KMS-11 (cell line): ENCODE measurements around the gene EIF2B5.
A peak's percentile ranks its signal among the peaks of the same experiment; 100 is the strongest.

Source experiments
- H2AFZ ChIP-seq: fragments of 200-600 bp; sonication (generic); 2 replicates; pipeline ENCODE4 v1.6.1; 2016; ENCODE audit warnings: antibody characterized with exemption, mixed run types, low read depth
- H3K27ac ChIP-seq: fragments of 200-600 bp; sonication (generic); 2 replicates; pipeline ENCODE4 v1.6.1; 2016; ENCODE audit warnings: mild to moderate bottlenecking, mixed run types
- H3K27me3 ChIP-seq: fragments of 200-600 bp; sonication (generic); 2 replicates; pipeline ENCODE4 v1.6.1; 2017; ENCODE audit warnings: mild to moderate bottlenecking, low read depth, mixed run types, moderate library complexity; ENCODE audit not compliant: insufficient read depth
- H3K36me3 ChIP-seq: fragments of 200-600 bp; sonication (generic); 2 replicates; pipeline ENCODE4 v1.6.1; 2017; ENCODE audit warnings: mild to moderate bottlenecking, mixed run types; ENCODE audit not compliant: insufficient read depth
- H3K4me1 ChIP-seq: fragments of 200-600 bp; sonication (generic); 2 replicates; pipeline ENCODE4 v1.6.1; 2016; ENCODE audit warnings: mild to moderate bottlenecking, low read depth, mixed run types; ENCODE audit not compliant: poor library complexity, severe bottlenecking
- H3K4me2 ChIP-seq: fragments of 200-600 bp; sonication (generic); 2 replicates; pipeline ENCODE4 v1.7.0; 2016; ENCODE audit warnings: mild to moderate bottlenecking, mixed run types
- H3K4me3 ChIP-seq: fragments of 200-600 bp; sonication (generic); IDR thresholded peaks from 2 replicates; pipeline ENCODE4 v1.6.1; 2017; ENCODE audit warnings: low read depth, low read length, mixed read lengths; ENCODE audit not compliant: insufficient read depth
- H3K79me2 ChIP-seq: fragments of 200-600 bp; sonication (generic); 2 replicates; pipeline ENCODE4 v1.6.1; 2016; ENCODE audit warnings: low read depth, mixed run types; ENCODE audit not compliant: insufficient read depth
- H3K9ac ChIP-seq: fragments of 200-600 bp; sonication (generic); 2 replicates; pipeline ENCODE4 v1.6.1; 2016; ENCODE audit warnings: mild to moderate bottlenecking, mixed run types
- H4K20me1 ChIP-seq: fragments of 200-600 bp; sonication (generic); 2 replicates; pipeline ENCODE4 v1.6.1; 2016; ENCODE audit warnings: mild to moderate bottlenecking, mixed run types; ENCODE audit not compliant: insufficient read depth
- CTCF ChIP-seq: fragments of 200-600 bp; sonication (generic); conservative IDR thresholded peaks from 2 replicates; pipeline ENCODE4 v1.6.1; 2017; ENCODE audit warnings: low read depth, mild to moderate bottlenecking, antibody characterized with exemption, low read length, moderate library complexity, mixed read lengths

Gene EIF2B5

GRCh38 chr3:184155644-184156521 is 20.7 kb downstream of the EIF2B5 start:
- H4K20me1 ChIP-seq = no peaks in the 10 kb centered on the region
- no peak for TF ChIP-seq CTCF
- peak overlapping the region; percentile 77 for H3K4me2 ChIP-seq
- H3K27me3 ChIP-seq = no peaks in the 10 kb centered on the region
- H3K9ac ChIP-seq = peak overlapping the region; percentile 65
- H2AFZ ChIP-seq = peak overlapping the region; percentile 83; the same call in 1 of the 2 replicates
- peak overlapping the region; percentile 49; the same call in 1 of the 2 replicates for H3K27ac ChIP-seq
- peaks cover 40% of the 10 kb centered on the region for H3K79me2 ChIP-seq
- peak overlapping the region; percentile 88 for H3K4me3 ChIP-seq
- peaks cover 20% of the 10 kb centered on the region for H3K4me1 ChIP-seq
- H3K36me3 ChIP-seq = no peaks in the 10 kb centered on the region

- peak overlapping the region; percentile 77 for H3K4me2 ChIP-seq
- no peaks in the 10 kb centered on the region for H4K20me1 ChIP-seq
- H3K4me1 ChIP-seq = peaks cover 20% of the 10 kb centered on the region
- no peak overlapping the region for H2AFZ ChIP-seq
- peaks cover 44% of the 10 kb centered on the region for H3K79me2 ChIP-seq
- H3K27me3 ChIP-seq = no peaks in the 10 kb centered on the region
- H3K9ac ChIP-seq = peak overlapping the region; percentile 65; the same call in 1 of the 2 replicates
- H3K27ac ChIP-seq = peak overlapping the region; percentile 49; the same call in 1 of the 2 replicates
- no peak for TF ChIP-seq CTCF
- no peaks in the 10 kb centered on the region for H3K36me3 ChIP-seq
- H3K4me3 ChIP-seq = peak overlapping the region; percentile 88
Measured at GRCh38 chr3:184156522-184156955, 21.4 kb downstream of the EIF2B5 start.

GRCh38 chr3:184157206-184157605 is 22.0 kb downstream of the EIF2B5 start:
- H3K4me1 ChIP-seq = peaks cover 20% of the 10 kb centered on the region
- H3K27me3 ChIP-seq = no peaks in the 10 kb centered on the region
- H3K79me2 ChIP-seq = peaks cover 49% of the 10 kb centered on the region
- H3K4me3 ChIP-seq = no peak overlapping the region
- H3K9ac ChIP-seq = peak overlapping the region; percentile 65; the same call in 1 of the 2 replicates
- no peaks in the 10 kb centered on the region for H3K36me3 ChIP-seq
- H4K20me1 ChIP-seq = no peaks in the 10 kb centered on the region
- peak overlapping the region; percentile 77 for H3K4me2 ChIP-seq
- no peak for TF ChIP-seq CTCF
- H3K27ac ChIP-seq = no peak overlapping the region
- no peak overlapping the region for H2AFZ ChIP-seq

GRCh38 chr3:184158404-184158803 is 23.2 kb downstream of the EIF2B5 start:
- Histone ChIP-seq H3K27me3 (no peaks in the 10 kb centered on the region), H2AFZ (no peak overlapping the region), H3K4me3 (no peak overlapping the region), H3K36me3 (no peaks in the 10 kb centered on the region), H3K4me1 (peaks cover 20% of the 10 kb centered on the region), H4K20me1 (no peaks in the 10 kb centered on the region), H3K79me2 (peaks cover 49% of the 10 kb centered on the region), H3K9ac (no peak overlapping the region), H3K27ac (no peak overlapping the region), H3K4me2 (peak overlapping the region; percentile 77; the same call in 1 of the 2 replicates)
- no peak for TF ChIP-seq CTCF
